ENCODE data around the gene MYRFL. TPM values are rescaled to one million over a fixed set of nuclear protein-coding genes. Genes with fewer than 3 reads are reported as not detected.
A peak's percentile ranks its signal among the peaks of the same experiment; 100 is the strongest.

The MYRFL gene
- total and polyA plus RNA-seq, 2 of the 8 experiments (the other 6 are each of a cell fraction or from before 2014, with no cell fraction given), result 1.1 to 2.0 TPM

DNA sequence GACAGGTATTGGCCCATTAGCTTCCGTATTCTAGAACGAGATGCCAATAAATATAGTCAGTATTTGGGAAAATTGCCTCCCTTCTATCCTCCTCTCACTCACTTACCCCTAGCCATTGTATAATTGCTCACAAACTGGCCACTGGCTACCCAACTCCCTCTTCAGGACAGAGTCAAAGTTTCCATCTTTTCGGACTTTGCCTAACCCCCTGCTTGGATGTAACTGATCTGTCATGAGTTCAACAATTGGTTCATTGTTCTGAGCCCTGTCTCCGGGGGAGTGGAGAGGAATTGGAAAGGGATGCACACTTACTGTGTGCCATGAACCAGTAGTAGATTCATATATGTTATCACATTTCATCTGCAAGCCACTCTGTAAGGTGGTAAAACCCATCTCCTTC lies 12.2 kb downstream of the MYRFL start:
- Histone ChIP-seq H3K4me1 (replicated peaks in 1 of 4; ENCODE audit: control insufficient read depth in 3 of 4, insufficient read depth in 4 of 4, low read length in 3 of 4) (no peaks in the 10 kb centered on the region; a peak in 1 of 7 replicates), H4K20me1 (replicated peaks in 1 of 2; ENCODE audit: control insufficient read depth in 1 of 2, insufficient read depth in 2 of 2, low read length in 2 of 2) (no peaks in the 10 kb centered on the region), H3K23me2 (ENCODE audit: low read depth, low read length) (no peaks in the 10 kb centered on the region; the same call in 1 of the 2 replicates), H3K4me2 (ENCODE audit: insufficient read depth in 1 of 2, low read depth in 2 of 2, low read length in 2 of 2) (no peak overlapping the region), H3K14ac (ENCODE audit: insufficient read length) (no peak overlapping the region), H2BK12ac (ENCODE audit: low read depth, low read length) (no peak overlapping the region), H2AFZ (ENCODE audit: low read length) (no peak overlapping the region; the same call in 1 of the 2 replicates), H3K27me3 (replicated peaks in 1 of 4; ENCODE audit: control insufficient read depth in 3 of 4, extremely low read depth in 1 of 4, insufficient read depth in 3 of 4, low read length in 3 of 4) (no peaks in the 10 kb centered on the region), H3K27ac (ENCODE audit: low read depth, low read length) (no peak overlapping the region), H3K4ac (replicated peaks; ENCODE audit: insufficient read length, low read depth, low read length) (no peak overlapping the region), H2BK20ac (ENCODE audit: low read length) (no peak overlapping the region), H3K79me2 (ENCODE audit: control insufficient read depth in 1 of 2, insufficient read depth in 2 of 2, low read length in 2 of 2) (no peaks in the 10 kb centered on the region), H2AK5ac (ENCODE audit: low read depth, low read length) (no peak overlapping the region), H3K9ac (replicated peaks in 1 of 4; ENCODE audit: extremely low read depth in 1 of 4, low read depth in 3 of 4, low read length in 3 of 4) (no peak overlapping the region), H4K5ac (ENCODE audit: insufficient read length, low read depth, low read length) (no peak overlapping the region), H3K56ac (replicated peaks; ENCODE audit: insufficient read length, low read depth, low read length) (no peak overlapping the region), H2BK120ac (replicated peaks; ENCODE audit: low read depth, low read length) (no peak overlapping the region), H3K18ac (ENCODE audit: extremely low read depth, low read length) (no peak overlapping the region), H3K79me1 (ENCODE audit: low read depth, low read length) (no peaks in the 10 kb centered on the region), H4K91ac (replicated peaks; ENCODE audit: insufficient read length, low read length) (no peak overlapping the region), H4K8ac (ENCODE audit: extremely low read depth, insufficient read depth, low read length) (no peak overlapping the region), H3K23ac (ENCODE audit: insufficient read length) (no peak overlapping the region), H3K36me3 (ENCODE audit: control insufficient read depth in 2 of 4, insufficient read depth in 4 of 4, low read length in 3 of 4) (no peaks in the 10 kb centered on the region), H3K9me3 (ENCODE audit: insufficient read depth in 2 of 2, low read depth in 1 of 2, low read length in 1 of 2) (no peaks in the 10 kb centered on the region), H3K4me3 (ENCODE audit: extremely low read depth in 1 of 4, insufficient read depth in 2 of 4, low read depth in 3 of 4, low read length in 4 of 4) (no peak overlapping the region), H2BK15ac (ENCODE audit: low read length) (no peak overlapping the region), H2BK5ac (ENCODE audit: low read depth, low read length) (no peak overlapping the region)
- ChIA-PET CTCF (ENCODE audit: partially characterized antibody) (interaction anchor here (0.7 to 1.5 kb wide), 2 partner anchors 51 to 849 kb away, joined by 3 to 4 read pairs; no protein-coding TSS in a partner anchor), POLR2A (ENCODE audit: partially characterized antibody) (no interaction called here)
- WGBS, 2 experiments (ENCODE audit: extremely low coverage in 1 of 2, insufficient coverage in 1 of 2, insufficient read length in 1 of 2, insufficient replicate concordance in 2 of 2, low coverage in 1 of 2, low lambda C conversion rate in 2 of 2, missing lambda C conversion rate in 1 of 2), result 93% methylated on average over 4 of the region's 4 CpGs; no CpG with 5 or more reads in 1 of the 2 experiments
- FAIRE-seq, result no peak
- TF ChIP-seq JUND (IDR thresholded peaks at IDR 0.05; ENCODE audit: low read length), result no peak
- TF ChIP-seq RNF2 (IDR thresholded peaks at IDR 0.05; ENCODE audit: borderline replicate concordance, low read depth, low read length, missing control alignments, poor library complexity, severe bottlenecking), result no peak
- TF ChIP-seq JUN (IDR thresholded peaks at IDR 0.05; ENCODE audit: low read depth, low read length), result no peak
- TF ChIP-seq, protein P1, sequence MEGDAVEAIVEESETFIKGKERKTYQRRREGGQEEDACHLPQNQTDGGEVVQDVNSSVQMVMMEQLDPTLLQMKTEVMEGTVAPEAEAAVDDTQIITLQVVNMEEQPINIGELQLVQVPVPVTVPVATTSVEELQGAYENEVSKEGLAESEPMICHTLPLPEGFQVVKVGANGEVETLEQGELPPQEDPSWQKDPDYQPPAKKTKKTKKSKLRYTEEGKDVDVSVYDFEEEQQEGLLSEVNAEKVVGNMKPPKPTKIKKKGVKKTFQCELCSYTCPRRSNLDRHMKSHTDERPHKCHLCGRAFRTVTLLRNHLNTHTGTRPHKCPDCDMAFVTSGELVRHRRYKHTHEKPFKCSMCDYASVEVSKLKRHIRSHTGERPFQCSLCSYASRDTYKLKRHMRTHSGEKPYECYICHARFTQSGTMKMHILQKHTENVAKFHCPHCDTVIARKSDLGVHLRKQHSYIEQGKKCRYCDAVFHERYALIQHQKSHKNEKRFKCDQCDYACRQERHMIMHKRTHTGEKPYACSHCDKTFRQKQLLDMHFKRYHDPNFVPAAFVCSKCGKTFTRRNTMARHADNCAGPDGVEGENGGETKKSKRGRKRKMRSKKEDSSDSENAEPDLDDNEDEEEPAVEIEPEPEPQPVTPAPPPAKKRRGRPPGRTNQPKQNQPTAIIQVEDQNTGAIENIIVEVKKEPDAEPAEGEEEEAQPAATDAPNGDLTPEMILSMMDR (IDR thresholded peaks at IDR 0.05; ENCODE audit: control extremely low read depth in 1 of 3, insufficient read depth in 1 of 3, low read depth in 1 of 3, low read length in 3 of 3), result peak in 1 of 3 experiments; percentile 1; a peak in 1 of 4 replicates
- TF ChIP-seq SRF (IDR thresholded peaks at IDR 0.05; ENCODE audit: low read depth, low read length), result no peak
- no peak for TF ChIP-seq POLR2A (IDR thresholded peaks at IDR 0.05; ENCODE audit: control extremely low read depth in 1 of 2, low read depth in 2 of 2, low read length in 2 of 2)
- no peak for TF ChIP-seq SIRT6 (IDR thresholded peaks at IDR 0.05; ENCODE audit: low read length)
- TF ChIP-seq SP2 (IDR thresholded peaks at IDR 0.05; ENCODE audit: low read length), result no peak
- DNase-seq (ENCODE audit: low read depth in 1 of 2, low spot score in 2 of 2), result no peak
